ENCODE data around the gene KCNJ4.

The KCNJ4 gene

GRCh38 chr22:38453066-38453672 lies 1.8 kb downstream of the KCNJ4 start:
- no peak for DNase-seq (ENCODE audit: low read depth in 2 of 2)

GRCh38 chr22:38452373-38453065 lies 2.5 kb downstream of the KCNJ4 start:
- no peak for DNase-seq (ENCODE audit: low read depth in 2 of 2)

DNA sequence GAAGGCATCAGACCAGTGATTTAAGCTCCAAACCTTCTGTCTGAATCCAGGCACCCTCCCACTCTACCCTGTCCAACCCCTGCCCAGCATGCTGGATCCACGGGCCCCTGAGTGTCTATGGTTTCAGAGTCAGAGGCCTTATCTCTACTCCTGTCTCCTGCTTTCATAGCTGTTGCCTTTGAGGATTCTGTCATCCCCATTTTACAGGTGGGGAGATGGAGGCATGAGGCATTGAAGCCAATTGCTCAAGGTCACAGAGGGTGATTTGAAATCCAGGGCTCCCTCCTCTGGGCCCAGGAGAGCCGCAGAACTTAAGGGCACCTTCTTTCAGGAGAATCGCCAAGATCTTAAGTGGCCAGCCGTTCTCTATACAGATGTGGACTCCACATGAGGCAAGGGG lies 3.1 kb downstream of the KCNJ4 start:
- DNase-seq (ENCODE audit: low read depth in 2 of 2) = no peak

GRCh38 chr22:38451404-38451803 lies 3.6 kb downstream of the KCNJ4 start:
- DNase-seq (ENCODE audit: low read depth in 2 of 2) = no peak

DNA sequence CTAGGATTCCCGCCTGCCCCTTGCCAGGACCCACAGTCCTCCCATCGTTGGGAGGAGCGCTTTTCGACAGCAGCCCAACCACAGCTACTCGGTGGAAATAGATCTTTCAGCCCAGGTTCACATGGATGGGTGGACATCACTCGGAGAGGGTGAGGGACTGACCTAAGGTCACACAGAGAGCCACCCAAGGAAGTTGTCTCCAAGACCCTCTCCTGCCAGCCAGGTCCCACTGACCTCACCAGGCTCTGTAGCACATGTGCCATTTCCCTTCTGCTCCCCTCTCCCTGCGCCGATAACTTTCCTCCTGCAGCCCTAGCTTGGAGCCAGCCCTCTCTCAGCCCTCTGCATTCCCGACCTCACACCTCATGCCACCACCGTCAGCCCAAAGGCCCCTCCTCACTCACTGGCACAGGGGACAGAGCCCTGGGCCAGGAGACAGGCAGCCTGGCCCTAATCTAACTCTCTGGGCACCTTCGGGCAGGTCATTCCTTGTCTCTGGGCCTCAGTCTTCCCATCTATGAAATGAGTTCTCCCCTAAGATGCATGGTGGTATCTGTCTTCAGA lies 4.7 kb downstream of the KCNJ4 start:
- DNase-seq (ENCODE audit: low read depth in 2 of 2) = no peak

GRCh38 chr22:38449776-38450175 lies 5.2 kb downstream of the KCNJ4 start:
- no peak for DNase-seq (ENCODE audit: low read depth in 2 of 2)

DNA sequence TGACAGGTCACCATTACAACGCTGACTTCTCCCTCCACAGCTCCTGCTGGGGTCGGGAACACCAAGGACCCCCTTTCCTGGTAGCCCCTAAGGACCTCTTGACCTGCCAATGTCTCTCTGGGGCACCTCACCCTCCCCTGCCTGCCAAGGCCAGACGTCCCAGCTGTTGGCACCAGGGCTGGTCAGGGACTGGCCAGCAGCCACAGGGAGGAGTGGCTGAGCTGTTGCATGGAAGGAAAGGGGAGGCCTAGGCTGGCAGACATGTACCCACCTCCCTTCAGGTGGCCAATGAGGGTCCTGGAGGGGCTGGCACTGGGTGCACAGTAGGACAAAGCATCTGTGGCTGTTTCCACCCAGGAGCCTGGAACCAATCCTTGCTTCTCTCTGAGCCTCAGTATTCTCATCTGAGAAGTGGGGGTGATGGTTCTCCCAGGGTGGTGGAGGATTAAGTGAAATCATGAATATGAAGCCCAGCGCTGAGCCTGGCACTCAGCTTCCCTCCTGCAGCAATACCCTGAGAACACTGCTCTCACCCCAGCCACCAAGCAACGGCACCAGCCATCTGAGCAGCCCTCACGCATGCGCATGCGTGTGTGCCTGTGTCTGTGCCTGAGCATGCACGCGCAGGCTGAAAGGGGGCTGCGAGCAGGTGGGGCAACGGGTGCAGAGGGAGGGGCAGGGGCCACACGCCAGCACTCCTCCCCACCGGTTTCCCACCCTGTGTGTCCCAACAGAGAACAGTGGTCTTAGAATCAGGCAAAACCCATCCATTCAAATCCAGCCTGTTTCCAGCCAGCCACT lies 5.9 kb downstream of the KCNJ4 start:
- no peak for DNase-seq (ENCODE audit: low read depth in 2 of 2)

- DNase-seq (ENCODE audit: low read depth in 2 of 2) = no peak
Observed at GRCh38 chr22:38446018-38446601, 8.9 kb downstream of the KCNJ4 start.

DNA sequence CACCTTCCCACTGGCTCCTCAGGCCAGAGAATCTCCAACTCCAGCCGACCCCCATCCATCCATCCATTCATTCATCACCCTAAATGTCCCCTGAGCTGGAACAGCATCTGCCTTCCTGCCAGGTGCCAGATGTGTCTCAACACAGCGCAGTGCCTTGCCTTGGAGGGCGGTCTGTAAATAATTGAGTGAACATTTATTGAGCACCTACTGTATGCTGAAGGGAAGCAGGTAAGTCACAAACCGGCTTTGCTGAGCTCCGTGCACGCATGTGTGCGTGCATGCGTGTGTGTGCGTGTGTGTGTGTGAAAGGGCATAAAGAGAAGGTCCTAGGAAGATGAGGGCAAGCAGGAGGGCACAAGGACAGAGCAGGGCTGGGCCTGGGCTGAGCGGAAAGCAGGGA lies 10.2 kb downstream of the KCNJ4 start:
- no peak for DNase-seq (ENCODE audit: low read depth in 2 of 2)

GRCh38 chr22:38443628-38444521 lies 11.1 kb downstream of the KCNJ4 start:
- DNase-seq (ENCODE audit: low read depth in 2 of 2) = no peak

- DNase-seq (ENCODE audit: low read depth in 2 of 2) = no peak
Observed at GRCh38 chr22:38442967-38443627, 11.9 kb downstream of the KCNJ4 start.

DNA sequence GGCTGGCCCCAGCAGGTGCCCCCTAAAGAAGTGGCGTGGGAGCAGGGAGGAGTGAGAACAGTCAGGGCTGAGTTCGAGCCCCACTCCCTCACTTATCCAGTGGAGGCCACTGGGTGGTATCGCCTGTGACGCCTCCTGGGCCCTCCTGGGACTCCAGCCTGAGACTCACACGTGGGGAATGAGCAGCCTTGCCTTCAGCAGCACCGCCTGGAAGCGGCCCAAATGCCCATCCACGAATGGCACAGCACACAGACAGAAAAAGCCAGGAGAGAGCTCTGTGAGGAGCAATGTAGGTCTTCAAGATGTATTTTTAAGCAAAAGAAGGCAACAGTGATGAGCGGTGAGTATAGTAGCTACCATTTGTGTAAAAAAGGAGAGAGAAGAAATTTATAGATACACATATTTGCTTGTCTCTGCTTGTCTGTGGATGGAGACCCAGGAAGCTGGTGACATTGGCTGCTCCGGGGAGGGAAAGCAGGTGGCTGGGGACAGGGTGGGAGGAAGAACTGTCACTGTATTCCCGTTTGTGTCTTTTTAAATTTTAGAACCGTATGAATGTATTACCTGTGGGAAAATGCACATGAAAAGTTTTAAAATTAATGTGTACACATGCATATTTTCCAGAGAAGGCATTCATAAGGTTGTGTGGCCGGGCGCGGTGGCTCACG lies 13.2 kb downstream of the KCNJ4 start:
- no peak for DNase-seq (ENCODE audit: low read depth in 2 of 2)

DNA sequence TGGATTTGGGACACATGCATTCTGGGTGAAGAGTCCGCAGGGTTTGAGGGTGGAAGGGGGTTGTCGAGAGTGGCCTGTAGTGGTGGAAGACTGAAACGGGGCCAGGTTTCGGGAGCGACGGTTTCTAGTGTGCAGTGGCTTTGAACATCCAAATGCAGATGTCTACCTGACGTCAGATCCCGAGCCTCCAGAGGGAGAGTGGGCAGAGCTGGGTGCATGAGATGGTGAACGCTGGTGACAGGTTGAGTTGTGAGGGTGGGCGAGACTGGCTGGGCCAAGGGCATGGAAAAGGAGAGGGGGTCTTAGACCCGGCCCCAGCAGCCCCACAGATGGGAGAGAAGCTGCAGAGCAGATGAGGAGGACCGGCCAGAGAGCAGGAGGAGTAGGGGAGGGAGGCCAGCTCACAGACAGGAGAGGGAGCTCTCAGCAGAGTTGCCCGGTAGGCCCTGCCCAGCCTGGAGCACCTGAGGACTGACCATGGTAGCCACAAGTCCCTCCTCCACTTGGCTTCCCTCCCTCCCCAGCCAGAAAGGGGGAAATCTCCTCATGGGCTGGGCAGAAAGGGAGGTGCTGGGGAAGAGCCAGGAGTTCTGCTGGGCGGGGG lies 14.2 kb downstream of the KCNJ4 start:
- DNase-seq (ENCODE audit: low read depth in 2 of 2) = no peak

- DNase-seq (ENCODE audit: low read depth in 2 of 2) = no peak
Observed at GRCh38 chr22:38437416-38437815, 17.6 kb downstream of the KCNJ4 start.

GRCh38 chr22:38436629-38437395 lies 18.2 kb downstream of the KCNJ4 start:
- DNase-seq (ENCODE audit: low read depth in 2 of 2) = no peak

- DNase-seq (ENCODE audit: low read depth in 2 of 2) = no peak
Observed at GRCh38 chr22:38435965-38436364, 19.0 kb downstream of the KCNJ4 start.

- DNase-seq (ENCODE audit: low read depth in 2 of 2) = no peak
Observed at GRCh38 chr22:38435010-38435409, 20.0 kb downstream of the KCNJ4 start.

GRCh38 chr22:38433871-38434270 lies 21.1 kb downstream of the KCNJ4 start:
- DNase-seq (ENCODE audit: low read depth in 2 of 2) = no peak

- no peak for DNase-seq (ENCODE audit: low read depth in 2 of 2)
Observed at GRCh38 chr22:38432264-38432663, 22.7 kb downstream of the KCNJ4 start.
